T-helper 2 cell treated with Interferon-gamma antibody and Interleukin-4, amounts not matched to agents 100 ng/mL and 5 ng/mL, for 36 hours (primary cell): ENCODE results near the gene ISX. TPM values are rescaled to one million over a fixed set of nuclear protein-coding genes. Genes with fewer than 3 reads are reported as not detected.
"Not testable (repeated sequence)": the region's sequence is repeated elsewhere in the genome, so short reads cannot be mapped to it uniquely, and the experiment has no call there.

ENCODE experiments used
- intact Hi-C: fragments of 100-400 bp; cut with micrococcal nuclease; formaldehyde crosslinking; loops from one replicate; pipeline ENCODE4 v1.15.1; 2023
- total RNA-seq: library from RNA; stranded (reverse); gene quantifications from 2 replicates; pipeline ENCODE4 v1.2.3, GENCODE V29; 2022

ISX gene
- not detected in 2 replicates for total RNA-seq

DNA sequence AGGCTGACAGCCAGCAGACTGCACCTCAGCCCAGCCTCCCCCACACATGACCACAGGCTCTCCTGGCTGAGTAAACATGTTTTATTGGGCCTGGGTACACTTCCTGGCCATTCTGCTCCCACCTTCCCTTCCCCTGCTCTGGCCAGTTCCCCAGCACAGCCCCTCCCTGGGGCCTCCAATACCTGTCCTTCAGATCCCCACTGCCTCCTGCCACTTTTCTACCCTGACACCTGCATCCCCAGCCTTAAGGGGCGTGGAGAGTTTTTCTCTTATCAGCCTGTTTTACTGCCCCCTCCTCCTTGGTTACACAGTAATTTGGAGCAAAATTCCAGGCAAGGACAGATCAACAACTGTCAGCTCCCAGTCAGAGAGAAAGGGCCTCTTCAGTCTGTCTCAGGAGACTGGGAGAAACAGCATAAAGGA lies at the start of gene ISX:
Gene ISX (plus strand): TSS at position 363 of the 423 bp plus-strand sequence. CDS start 930 bp downstream, outside the sequence.
- intact Hi-C loops, result no loop called here

DNA sequence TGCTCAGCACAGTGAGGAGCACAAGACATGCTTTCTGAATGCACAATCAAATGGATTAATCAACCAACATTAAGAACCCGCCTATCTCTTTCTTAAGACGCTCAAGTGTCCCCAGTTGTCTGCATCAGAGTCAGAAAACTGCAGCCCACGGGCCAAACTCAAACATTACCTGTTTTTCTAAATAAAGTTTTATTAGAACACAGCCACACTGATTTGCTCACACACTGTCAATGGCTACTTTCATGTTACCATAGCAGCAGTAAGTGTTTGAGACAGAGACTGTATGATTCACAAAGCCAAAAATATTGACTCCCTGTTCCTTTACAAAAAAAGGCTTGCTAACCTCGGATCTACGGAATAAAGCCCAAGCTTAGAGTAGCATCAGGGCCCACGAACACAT lies 49.0 kb upstream of the ISX start:
- intact Hi-C loops, result no loop called here

DNA sequence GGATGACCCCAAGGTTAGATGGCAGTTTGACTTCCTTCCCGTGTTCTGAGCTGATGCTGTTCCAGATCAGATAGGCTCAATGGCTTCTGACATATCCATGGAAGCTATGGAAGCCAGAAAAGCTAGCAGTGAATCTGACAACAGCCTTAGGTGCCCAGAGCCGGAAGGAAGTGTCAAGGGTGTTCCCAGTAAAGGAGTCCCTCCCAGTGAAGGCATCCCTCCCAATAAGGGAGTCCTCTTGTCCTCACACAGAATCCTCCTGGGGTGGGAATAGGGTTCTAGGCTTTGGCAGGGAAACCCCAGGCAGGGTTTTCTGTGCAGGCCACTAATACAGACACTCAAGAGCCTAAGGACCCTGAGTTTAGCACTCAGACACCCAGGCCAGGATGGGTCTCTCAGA lies 47.0 kb upstream of the ISX start:
- intact Hi-C loops, result no loop called here

DNA sequence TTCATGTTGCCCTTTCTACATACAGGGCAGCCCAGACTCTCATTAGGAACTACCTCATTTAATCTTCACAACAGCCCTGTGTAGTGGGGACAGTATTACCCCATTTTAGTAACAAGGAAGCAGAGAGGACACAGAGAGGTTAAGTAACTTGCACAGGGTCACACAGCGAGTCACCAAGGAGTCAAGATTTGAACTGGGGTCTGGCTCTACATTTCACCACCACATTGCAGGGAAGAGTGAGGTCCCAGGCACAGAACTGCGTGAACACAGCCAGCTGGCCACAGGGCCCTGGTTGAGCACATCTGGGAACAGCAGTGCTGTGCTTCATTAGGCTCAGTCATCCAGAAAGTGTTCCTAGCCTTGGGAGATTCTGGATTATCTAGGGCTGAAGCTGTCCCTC lies 45.4 kb upstream of the ISX start:
- intact Hi-C loops, result loop anchor here (10.0 kb wide), 1 partner anchor 606 kb away; no protein-coding TSS in a partner anchor

DNA sequence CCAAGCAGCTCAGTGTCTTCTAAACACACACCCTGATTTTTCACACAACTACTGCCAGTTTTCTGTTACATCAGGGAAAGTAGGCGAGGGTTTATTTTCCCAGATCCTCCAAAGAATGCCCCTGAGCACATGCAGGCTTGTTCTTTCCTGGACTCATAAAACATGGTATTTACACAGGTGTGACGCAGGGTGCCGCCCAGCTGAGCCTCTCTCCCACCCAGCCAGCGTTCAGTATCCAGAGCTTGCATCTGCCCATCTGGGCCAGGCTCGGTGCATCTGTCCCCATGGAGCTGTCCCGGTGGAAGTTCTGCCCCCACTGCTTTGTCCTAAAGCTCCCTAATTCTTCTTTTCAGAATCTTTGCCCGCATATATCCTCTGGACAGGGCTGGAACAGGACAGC lies 44.8 kb upstream of the ISX start:
- intact Hi-C loops, result loop anchor here (10.0 kb wide), 1 partner anchor 606 kb away; no protein-coding TSS in a partner anchor

DNA sequence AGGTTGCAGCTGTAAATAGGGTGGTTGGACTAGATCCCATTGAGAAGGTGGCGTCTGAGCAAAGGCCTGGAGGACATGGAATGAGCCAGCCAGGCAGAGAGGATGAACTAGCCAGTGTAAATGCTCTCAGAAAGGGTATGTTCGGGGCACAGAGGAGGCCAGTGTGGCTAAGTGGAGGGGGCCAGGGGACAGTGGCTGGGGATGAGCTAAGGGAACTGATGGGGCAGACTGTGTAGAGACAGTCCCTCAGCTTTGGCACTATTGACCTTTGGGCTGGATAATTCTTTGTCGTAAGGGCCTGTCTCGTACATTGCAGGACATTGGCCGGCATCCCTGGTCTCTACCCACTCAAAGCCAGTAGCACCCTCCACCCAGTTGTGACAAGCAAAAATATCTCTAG lies 43.7 kb upstream of the ISX start:
- intact Hi-C loops, result loop anchor here (10.0 kb wide), 1 partner anchor 607 kb away; no protein-coding TSS in a partner anchor

DNA sequence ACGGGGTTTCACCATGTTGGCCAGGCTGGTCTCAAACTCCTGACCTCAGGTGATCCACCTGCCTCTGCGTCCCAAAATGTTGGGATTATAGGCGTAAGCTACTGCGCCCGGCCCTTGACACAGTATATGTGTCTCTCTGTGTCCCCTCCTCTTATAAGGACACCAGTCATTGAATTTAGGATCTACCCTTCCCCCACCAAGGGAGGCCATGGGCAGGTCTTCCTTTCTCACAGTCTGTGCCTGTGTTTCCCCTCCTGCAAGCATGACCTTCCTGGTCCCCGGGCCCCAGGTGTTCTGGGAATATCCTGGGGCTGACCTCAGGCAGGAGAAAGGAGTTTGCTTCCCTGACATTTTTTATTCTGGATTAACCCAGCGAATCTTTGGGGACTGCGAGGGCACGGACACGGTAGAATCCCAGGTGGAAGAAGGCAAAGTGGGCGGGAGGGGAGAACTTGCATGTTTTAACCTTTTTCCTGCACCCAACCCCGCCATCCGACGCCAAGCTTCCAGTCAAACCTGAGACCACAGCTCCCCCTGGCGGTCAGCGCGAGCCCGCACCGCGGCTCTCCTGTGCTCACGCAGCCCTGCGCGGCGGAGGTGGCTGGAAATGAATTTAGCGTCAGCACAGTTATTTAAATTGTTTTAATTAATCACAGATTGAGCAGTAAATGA lies 42.1 kb upstream of the ISX start:
- intact Hi-C loops, result loop anchor here (10.0 kb wide), 1 partner anchor 609 kb away; no protein-coding TSS in a partner anchor

DNA sequence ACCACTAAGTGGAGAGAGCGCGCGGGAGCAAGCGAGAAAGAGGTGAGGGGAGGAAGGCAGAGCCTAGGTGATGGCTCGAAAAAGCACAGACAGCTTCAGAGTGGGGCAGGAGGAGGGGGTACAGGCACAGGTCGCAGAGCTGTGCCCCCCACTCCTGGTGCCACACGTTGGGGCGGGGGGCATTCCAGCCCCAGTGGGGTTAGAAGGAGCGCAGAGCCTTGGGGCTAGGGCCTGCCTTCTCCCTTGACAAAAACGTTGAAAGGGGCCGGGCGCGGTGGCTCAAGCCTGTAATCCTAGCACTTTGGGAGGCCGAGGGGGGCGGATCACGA lies 41.6 kb upstream of the ISX start:
- intact Hi-C loops, result loop anchor here (10.0 kb wide), 1 partner anchor 610 kb away; no protein-coding TSS in a partner anchor

DNA sequence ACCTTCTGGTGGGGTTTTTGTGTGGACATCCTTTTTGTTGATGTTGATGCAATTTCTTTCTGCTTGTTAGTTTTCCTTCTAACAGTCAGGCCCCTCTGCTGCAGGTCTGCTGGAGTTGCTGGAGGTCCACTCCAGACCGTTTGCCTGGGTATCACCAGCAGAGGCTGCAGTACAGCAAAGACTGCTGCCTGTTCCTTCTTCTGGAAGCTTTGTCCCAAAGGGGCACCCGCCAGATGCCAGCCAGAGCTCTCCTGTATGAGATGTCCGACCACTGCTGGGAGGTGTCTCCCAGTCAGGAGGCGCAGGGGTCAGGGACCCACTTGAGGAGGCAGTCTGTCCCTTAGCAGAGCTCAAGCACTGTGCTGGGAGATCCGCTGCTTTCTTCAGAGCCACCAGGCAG lies 35.8 kb upstream of the ISX start:
- intact Hi-C loops, result not testable (repeated sequence)

DNA sequence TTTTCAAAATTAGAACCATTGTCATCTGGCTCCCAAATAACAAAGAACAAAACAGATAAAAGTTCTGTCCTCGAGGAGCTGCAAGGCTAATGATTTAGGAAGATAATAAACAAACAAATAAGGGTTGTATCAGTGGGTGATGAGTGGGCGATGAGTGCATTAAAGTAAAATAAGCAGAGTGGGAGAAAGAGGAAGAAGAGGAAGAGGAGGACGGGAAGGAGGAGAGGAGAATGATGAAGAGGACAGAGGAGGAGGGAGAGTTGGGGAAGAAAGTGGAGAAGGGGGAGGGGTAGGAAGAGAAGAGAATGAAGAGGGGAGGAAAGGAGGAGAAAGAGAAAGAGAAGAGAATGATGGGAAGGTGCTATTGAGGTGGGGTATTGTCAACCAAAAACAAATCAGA lies 33.4 kb upstream of the ISX start:
- intact Hi-C loops, result no loop called here

DNA sequence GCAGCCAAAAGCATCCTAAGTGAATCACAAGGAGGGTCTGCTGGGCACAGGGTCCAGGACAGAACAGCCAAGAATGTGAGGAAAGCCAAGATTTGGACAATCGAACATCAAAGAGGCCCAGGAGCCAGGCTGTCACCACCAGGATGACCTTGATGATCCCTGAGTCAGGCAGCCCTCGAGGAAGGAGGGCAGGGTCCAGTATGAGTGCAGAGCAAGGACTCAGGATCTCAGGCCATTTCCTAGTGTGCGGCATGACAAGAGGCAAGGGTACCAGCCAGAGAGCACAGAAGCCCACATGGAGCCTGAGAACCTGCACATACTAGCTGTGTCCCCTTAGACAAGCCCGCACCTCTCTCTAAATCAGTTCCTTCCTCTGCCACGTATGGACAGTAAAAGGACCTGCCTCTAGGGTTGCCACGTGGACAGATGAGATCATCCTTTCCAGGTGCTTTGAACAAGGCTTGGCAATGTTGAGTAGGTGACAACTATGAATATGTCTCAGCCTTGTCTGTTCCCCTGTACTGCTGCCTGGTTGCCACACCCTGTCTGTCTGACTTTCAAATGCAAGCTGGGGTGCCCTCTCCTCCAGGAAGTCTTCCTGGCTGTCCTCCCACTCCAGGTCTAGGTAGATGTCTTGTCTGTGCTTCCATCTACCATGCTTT lies 32.2 kb upstream of the ISX start:
- intact Hi-C loops, result no loop called here

DNA sequence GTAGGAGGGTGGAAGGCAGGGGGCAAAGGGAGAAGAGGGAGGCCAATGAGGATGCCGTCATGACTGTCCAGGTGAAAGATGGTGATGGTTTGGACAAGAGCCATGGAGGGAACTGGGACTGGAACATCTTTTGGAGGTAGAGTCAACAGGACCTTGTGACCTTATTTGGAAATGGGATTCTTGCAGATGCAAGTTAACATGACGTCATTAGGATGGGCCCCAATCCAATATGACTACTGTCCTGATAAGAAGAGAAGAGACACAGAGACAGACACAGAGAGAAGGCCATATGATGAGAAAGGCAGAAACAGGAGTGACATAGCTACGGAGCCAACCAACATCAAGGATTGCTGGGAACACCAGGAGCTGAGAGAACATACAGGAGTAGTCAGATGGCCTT lies 31.0 kb upstream of the ISX start:
- intact Hi-C loops, result no loop called here

DNA sequence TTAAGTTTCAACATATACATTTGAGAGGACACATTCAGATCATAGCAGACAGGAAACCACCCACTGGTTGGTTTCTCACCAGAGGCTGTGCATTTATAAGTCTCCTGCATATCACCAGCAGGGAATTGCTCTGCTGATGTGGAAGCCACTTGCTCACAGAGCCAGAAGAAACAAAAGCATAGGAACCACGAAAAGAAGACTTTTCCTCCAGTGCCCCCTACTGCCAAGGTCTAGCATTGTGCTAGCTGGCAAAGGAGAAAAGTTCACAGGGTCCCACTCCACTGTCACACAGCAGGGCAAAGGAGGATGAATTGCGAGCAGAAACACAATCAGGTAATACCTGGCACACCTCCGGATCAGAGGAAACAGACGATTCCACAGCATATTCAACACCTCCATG lies 28.9 kb upstream of the ISX start:
- intact Hi-C loops, result no loop called here

DNA sequence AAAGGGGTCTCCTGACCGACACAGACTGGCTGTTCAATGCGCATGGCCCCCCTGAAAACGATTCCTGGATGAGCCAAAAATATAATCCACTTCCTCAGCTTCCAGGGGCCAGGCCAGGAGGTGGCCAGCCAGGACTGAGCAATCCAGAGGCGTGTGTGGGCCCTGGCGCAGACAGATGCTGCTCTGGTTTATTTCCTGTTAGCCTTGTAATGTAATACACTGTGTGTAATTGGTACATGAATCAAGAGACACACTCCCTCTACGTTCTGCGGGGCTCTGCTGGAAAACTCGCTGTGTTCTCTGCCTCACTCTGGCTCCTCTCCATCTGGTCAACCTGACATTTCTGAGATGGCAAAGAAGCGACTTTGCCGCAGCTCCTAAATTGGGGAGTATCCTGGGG lies 26.3 kb upstream of the ISX start:
- intact Hi-C loops, result no loop called here

DNA sequence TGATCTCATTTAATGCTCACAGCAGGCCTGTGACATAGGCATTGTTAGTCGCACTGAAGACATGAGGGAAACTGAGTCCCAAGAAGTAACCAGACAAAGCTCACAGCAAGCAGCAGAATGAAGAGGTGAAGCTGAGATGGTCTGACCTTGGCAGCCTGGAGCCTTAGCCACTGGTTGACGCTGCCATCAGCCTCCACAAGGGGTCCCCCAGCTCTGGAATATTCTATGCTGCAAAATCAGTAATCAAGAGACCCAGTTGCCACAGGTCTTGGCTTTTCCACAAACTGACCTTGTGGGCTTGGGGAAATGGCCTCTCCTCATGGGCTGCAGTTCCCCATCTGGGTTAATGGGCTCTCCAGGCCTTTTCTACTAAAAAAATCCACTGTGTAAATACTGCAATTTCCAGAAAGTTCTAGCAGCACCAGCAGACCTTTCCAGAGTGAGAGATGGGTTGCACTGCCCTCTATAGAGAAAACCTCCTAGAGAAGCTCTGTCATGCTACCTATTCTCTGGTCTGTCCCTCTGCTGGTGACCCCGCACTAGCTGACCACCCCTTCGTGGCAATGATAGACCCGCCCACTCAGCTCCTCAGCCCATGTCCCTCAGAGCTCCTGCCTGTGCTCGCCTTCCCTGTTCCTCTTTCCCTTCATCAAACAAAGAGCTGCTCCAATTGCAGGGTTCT lies 22.6 kb upstream of the ISX start:
- intact Hi-C loops, result no loop called here

DNA sequence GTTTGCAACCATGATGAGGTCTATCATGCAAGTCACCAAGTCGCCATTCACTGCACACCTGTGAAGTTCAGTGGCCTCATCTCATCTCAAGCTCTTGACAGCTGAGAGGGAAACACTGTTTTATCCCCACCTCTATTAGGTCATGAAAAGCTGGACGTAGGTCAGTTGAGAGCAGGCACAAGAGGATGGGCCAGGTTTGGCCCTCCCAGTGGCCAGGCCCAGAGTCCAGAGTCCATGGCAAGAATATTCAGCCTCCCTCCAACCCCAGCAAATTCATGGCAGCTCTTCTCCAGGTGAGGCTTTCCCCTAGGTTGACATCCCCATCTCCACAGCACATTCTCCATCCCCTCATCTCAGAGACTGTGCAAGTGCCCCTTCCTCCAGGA lies 22.0 kb upstream of the ISX start:
- intact Hi-C loops, result no loop called here

DNA sequence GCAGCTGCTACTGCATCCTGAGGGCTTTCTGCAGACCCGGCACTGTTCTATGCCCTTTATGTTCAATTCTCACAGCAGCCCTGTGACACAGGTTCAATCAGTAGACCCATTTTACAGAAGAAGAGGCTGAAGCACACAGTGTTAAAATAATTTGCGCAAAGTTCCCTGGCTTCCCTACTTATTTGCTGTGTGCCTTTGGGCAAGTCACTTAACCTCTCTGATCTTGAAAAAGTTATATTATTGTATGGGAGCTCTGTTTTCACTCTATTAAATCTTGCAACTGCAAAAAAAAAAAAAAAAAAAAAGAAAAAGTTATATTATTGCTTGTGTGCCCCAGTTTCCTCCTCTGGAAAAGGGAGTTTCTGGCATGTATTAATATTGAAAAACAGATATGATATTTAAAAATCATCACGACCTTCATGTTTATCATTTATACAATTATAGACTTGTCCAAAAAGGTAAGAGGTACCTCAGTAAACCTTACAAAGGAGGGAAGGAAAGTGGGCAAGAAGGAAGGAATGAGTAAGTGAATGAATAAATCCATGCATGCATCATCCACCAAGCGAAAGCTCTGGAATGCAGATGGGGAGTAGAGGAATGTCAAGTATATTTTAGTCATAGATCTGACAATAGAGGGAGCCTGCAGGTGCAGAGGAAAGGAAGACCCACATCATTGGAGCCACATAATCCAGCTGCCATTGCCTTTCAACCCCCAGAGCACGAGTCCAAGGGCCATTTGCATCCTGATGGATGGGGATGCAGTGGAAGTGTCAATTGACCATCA lies 21.2 kb upstream of the ISX start:
- intact Hi-C loops, result no loop called here

DNA sequence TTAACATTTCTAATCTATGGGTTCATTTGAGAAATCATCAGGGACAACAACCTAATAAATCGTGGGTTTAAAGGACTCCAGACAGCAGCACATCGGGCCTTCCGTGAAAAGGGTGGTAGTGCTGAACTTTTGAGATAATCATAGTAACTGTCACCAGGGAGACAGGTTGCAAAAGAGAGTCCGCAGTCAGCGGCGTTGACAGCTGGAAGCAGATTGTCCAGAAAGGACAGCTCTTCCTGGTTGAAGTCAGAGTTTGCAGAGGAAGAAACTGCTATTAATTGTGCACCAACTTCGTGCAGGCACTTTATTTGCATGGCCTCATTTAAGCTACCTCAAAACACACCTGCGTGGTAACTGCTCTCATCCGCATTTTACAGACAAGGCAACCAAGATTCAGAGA lies 20.5 kb upstream of the ISX start:
- intact Hi-C loops, result no loop called here

DNA sequence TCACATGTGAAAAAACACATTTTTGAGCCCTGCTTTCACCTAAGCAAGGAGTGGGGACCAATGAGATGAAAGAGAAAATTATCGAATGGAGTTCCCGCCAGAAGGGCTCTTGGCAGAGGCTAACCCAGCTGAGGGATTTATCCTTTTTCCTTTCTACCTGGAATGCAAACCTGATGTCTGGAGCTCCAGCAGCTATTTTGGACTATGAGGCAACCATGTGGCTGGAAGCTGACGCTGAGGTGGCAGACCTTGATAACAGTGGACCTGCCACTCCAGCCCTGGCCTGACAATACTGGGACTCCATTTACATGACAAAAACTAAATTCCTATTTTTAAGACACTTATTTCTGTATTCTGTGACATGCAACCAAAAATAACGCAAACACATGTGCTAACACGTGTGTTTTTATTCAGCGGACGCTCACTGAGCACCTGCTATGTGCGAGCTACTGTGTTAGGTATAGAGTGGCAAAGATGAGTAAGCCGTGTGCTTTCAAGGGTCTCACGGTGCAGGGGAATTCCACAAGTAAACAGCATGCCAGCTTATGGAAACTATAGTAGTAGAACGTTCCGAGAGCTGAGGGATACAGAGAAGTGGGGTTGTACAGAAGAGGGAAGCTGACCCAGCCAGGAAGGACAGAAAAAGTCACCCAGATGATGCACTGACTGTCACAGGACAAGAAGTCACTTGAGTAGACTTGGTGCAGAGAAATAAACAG lies 19.1 kb upstream of the ISX start:
- intact Hi-C loops, result no loop called here

DNA sequence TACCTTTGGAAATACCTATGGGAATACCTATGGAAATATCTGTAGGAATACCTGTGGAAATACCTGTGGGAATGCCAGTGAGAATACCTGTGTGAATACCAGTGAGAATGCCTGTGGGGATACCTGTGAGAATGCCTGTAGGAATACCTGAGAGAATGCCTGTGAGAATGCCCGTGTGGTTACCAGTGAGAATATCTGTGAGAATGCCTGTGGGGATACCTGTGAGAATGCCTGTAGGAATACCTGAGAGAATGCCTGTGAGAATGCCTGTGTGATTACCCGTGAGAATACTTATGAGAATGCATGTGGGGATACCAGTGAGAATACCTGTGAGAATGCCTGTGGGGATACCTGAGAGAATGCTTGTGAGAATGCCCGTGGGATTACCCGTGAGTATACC lies 15.9 kb upstream of the ISX start:
- intact Hi-C loops, result not testable (repeated sequence)

DNA sequence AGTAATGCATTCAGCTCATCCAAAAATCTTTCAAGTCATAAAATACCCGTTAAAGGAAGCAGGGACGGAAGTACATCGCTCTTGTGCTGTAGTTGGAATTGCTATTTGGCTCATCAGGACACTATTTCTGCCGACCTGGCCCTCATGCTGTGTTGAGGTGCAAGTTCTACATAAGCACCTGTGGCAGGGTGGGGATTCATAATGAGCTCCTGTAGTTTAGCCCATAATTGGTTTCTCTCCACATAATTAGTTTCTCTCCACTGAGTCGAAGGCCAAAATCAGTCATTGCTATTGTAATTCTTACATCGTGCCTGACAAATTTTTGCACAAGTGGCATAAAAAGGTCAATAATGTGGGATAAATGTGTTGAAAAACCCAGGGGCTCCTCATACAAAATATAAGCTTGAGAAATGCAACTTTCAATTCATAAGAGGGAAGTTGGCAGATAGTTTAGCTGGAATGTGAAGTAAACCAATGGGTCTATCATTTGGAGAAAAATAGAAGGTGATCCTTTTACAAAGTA lies 14.9 kb upstream of the ISX start:
- intact Hi-C loops, result no loop called here
